Stomach (tissue), 9 donors: ENCODE results near the gene SARS2. TPM values are rescaled to one million over a fixed set of nuclear protein-coding genes. Genes with fewer than 3 reads are reported as not detected.

Experiments
- DNase-seq, 2 donors: peaks; one replicate each; pipeline versions ENCODE4 v3.0.0 to v3.0.0-alpha.2; 2013 to 2019
- H3K27ac ChIP-seq, 5 donors: fragments of 200-600 bp in 4 of 5; sonication (generic) in 4 of 5; one replicate each; pipeline ENCODE4 v1.5.1; 2013 to 2019; ENCODE audit warnings: mild to moderate bottlenecking in 1 of 5, moderate library complexity in 1 of 5
- H3K27me3 ChIP-seq, 3 donors: fragments of 200-600 bp; sonication (generic); one replicate each; pipeline ENCODE4 v1.5.1; 2017 to 2019; ENCODE audit warnings: mixed run types in 1 of 3
- H3K36me3 ChIP-seq, 4 donors: fragments of 200-600 bp; sonication (generic); 1 replicate in 3 of 4; 2 replicates in 1 of 4; pipeline ENCODE4 v1.5.1; 2016 to 2019
- H3K4me1 ChIP-seq, 4 donors: fragments of 200-600 bp; sonication (generic); one replicate each; pipeline ENCODE4 v1.5.1; 2016 to 2019
- H3K4me3 ChIP-seq, 4 donors: fragments of 200-600 bp; sonication (generic) in 3 of 4; one replicate each; pipeline ENCODE4 v1.5.1; 2016 to 2019; ENCODE audit warnings: mild to moderate bottlenecking in 1 of 4
- H3K9me3 ChIP-seq, 4 donors: fragments of 200-600 bp; sonication (generic); one replicate each; pipeline ENCODE4 v1.5.1; 2016 to 2019
- EP300 ChIP-seq: sonication (generic); formaldehyde crosslinking; IDR thresholded peaks from one replicate; pipeline ENCODE4 v1.6.1; 2017; ENCODE audit warnings: antibody characterized with exemption
- POLR2A ChIP-seq, 4 donors: fragments of 450-650 bp; IDR thresholded peaks; one replicate each; pipeline ENCODE4 v1.6.1; 2016; ENCODE audit warnings: antibody characterized with exemption in 4 of 4, control low read depth in 2 of 4, mild to moderate bottlenecking in 1 of 4, moderate library complexity in 1 of 4
- POLR2AphosphoS5 ChIP-seq, 3 donors: sonication (generic); formaldehyde crosslinking; IDR thresholded peaks; one replicate each; pipeline ENCODE4 v1.6.1; 2016; ENCODE audit warnings: antibody characterized with exemption in 3 of 3
- WGBS, 5 donors: extraction: QIAGEN DNeasy Blood & Tissue Kit in 3 of 5; methylation state at CpG; one replicate each; pipeline versions ENCODE4 v1.1.5 to v1.1.7; 2013 to 2018; 5-methylcytosine and 5-hydroxymethylcytosine counted together
- intact Hi-C: fragments of 100-400 bp; cut with DNase I; formaldehyde crosslinking; loops from one replicate; pipeline ENCODE4 v1.15.1; 2023; ENCODE audit warnings: low total_unique reads
- polyA plus RNA-seq, 3 donors: library from polyadenylated mRNA; stranded (reverse); fragments of 200-250 nt; gene quantifications; one replicate each; pipeline ENCODE4 v1.2.3, GENCODE V29; 2013
- total RNA-seq, 5 donors: library from RNA; depleted of rRNA; stranded (reverse); fragments of >200 nt; gene quantifications; one replicate each; pipeline versions ENCODE4 v1.1.0 to v1.2.3, GENCODE V29; 2014 to 2016
- TF ChIP-seq, protein P1 (sequence below), 7 experiments: fragments of 450-650 bp in 4 of 7; fragments of 200-600 bp in 3 of 7; sonication (generic) in 3 of 7; IDR thresholded peaks; one replicate each; pipeline ENCODE4 v1.5.1; 2016 to 2019; ENCODE audit warnings: antibody characterized with exemption in 7 of 7, control low read depth in 2 of 7, mild to moderate bottlenecking in 1 of 7
- donor health status: healthy with polysubstance abuse.
- donor health status: Bipolar disorder and iron deficiency.
- donor health status: healthy.

The SARS2 gene
- total and polyA plus RNA-seq, 8 donors: 4.9 to 59.4 (median 27.7) TPM; not detected in 1

DNA sequence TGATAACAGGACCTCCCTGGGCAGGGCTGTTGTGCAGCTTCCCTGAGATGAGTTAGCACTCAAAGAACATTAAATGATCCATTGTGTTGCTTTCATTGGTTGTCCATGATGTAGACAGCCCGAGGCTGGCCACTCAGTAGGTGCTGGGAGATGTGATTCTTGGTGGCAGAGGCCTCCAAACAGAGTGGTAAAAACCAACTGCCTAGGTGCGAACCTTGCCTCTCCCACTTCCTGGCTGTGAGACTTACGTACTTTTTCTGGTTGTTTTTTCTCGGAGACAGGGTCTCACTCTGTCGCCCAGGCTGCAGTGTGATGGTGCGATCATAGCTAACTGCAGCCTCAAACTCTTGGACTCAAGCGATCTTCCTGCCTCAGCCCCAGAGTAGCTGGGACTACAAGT lies 6.2 kb downstream of the SARS2 start:
- H3K4me3 ChIP-seq: no peak overlapping the region
- H3K27me3 ChIP-seq: no peaks in the 10 kb centered on the region
- DNase-seq: no peak
- H3K36me3 ChIP-seq: peaks cover 18 to 52% (median 44%) of the 10 kb centered on the region in 4 donors
- TF ChIP-seq, protein P1, sequence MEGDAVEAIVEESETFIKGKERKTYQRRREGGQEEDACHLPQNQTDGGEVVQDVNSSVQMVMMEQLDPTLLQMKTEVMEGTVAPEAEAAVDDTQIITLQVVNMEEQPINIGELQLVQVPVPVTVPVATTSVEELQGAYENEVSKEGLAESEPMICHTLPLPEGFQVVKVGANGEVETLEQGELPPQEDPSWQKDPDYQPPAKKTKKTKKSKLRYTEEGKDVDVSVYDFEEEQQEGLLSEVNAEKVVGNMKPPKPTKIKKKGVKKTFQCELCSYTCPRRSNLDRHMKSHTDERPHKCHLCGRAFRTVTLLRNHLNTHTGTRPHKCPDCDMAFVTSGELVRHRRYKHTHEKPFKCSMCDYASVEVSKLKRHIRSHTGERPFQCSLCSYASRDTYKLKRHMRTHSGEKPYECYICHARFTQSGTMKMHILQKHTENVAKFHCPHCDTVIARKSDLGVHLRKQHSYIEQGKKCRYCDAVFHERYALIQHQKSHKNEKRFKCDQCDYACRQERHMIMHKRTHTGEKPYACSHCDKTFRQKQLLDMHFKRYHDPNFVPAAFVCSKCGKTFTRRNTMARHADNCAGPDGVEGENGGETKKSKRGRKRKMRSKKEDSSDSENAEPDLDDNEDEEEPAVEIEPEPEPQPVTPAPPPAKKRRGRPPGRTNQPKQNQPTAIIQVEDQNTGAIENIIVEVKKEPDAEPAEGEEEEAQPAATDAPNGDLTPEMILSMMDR (IDR thresholded peaks at IDR 0.05): no peak
- TF ChIP-seq POLR2AphosphoS5 (IDR thresholded peaks at IDR 0.05) (no peak), EP300 (no peak), POLR2A (IDR thresholded peaks at IDR 0.05) (no peak)
- no peak overlapping the region for H3K27ac ChIP-seq
- no peaks in the 10 kb centered on the region for H3K9me3 ChIP-seq
- peaks cover 3 to 10% (median 5%) of the 10 kb centered on the region in 4 donors for H3K4me1 ChIP-seq
- WGBS, 5 donors: 90 to 97% (median 94%) methylated on average over 7 of the region's 7 CpGs
- intact Hi-C loops: no loop called here

DNA sequence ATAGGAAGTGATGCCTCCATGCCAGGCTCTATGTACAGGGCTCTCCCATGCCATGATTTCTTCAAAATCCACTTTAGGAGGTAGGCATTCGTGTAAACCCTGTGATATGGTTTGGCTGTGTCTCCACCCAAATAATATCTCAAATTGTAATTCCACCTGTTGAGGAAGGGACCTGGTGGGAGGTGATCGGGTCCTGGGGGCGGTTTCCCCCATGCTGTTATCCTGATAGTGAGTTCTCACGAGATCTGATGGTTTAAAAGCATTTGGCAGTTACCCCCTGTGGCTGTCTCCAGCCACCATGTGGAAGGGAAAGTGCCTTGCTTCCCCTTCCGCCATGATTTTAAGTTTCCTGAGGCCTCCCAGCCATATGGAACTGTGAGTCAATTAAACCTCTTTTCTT lies 8.1 kb downstream of the SARS2 start:
- TF ChIP-seq POLR2A (IDR thresholded peaks at IDR 0.05): no peak
- TF ChIP-seq POLR2AphosphoS5 (IDR thresholded peaks at IDR 0.05): no peak
- TF ChIP-seq, protein P1 (IDR thresholded peaks at IDR 0.05): no peak
- TF ChIP-seq EP300: no peak
- Histone ChIP-seq H3K27me3 (no peaks in the 10 kb centered on the region), H3K9me3 (no peaks in the 10 kb centered on the region), H3K4me1 (no peaks in the 10 kb centered on the region), H3K36me3 (peaks cover 18 to 56% (median 44%) of the 10 kb centered on the region in 4 donors), H3K4me3 (no peak overlapping the region), H3K27ac (no peak overlapping the region)
- intact Hi-C loops: no loop called here
- 92 to 96% (median 93%) methylated on average over 5 of the region's 5 CpGs for WGBS, 5 donors
- no peak for DNase-seq

DNA sequence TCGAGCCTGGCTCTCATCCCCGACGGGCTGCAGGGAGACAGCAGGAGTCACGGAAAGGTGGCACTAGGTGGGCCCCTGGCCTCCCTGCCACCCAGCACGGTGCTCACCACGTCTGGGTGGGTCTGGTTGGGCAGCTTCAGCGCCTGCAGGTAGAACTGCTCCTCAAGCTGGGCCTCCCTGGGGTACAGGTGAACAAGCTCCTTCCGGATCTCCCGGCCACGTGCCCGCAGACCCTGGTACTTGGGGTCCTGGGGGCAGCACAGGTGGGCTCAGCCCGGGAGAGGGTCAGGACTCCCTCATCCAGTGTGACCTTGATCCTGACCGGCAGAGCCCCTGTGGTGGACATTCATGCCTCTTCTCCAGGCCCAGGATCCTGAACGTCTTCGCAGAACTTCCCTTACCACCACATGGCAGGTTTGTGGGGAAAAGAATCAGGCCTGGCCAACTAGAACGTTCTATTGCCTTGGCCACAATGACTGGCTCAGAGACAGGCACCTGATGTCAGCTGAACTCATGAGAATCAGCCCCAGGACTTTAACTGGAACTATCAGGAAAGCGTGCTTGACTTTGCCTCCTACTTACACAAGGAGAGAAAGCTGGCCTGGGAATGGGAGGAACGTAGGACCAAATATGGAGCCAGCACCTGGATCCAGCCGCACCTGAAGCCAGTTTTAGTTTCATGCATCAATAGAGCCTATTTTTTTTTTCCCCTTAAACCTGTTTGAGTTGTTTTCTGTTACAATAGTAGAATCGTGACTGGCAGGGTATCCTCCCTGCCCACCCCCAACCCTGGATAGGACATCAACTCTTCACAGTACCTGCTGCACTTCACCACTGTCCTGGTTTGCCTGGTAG lies 8.9 kb downstream of the SARS2 start:
- WGBS, 5 donors: 88 to 95% (median 93%) methylated on average over 6 to 20 of the region's 20 CpGs
- Histone ChIP-seq H3K9me3 (no peaks in the 10 kb centered on the region), H3K4me1 (no peaks in the 10 kb centered on the region), H3K27ac (no peak overlapping the region), H3K36me3 (peaks cover 18 to 56% (median 44%) of the 10 kb centered on the region in 4 donors), H3K27me3 (no peaks in the 10 kb centered on the region), H3K4me3 (no peak overlapping the region)
- TF ChIP-seq, protein P1 (IDR thresholded peaks at IDR 0.05): no peak
- no peak for TF ChIP-seq POLR2AphosphoS5 (IDR thresholded peaks at IDR 0.05)
- no peak for TF ChIP-seq POLR2A (IDR thresholded peaks at IDR 0.05)
- no peak for TF ChIP-seq EP300
- DNase-seq: no peak
- intact Hi-C loops: no loop called here

DNA sequence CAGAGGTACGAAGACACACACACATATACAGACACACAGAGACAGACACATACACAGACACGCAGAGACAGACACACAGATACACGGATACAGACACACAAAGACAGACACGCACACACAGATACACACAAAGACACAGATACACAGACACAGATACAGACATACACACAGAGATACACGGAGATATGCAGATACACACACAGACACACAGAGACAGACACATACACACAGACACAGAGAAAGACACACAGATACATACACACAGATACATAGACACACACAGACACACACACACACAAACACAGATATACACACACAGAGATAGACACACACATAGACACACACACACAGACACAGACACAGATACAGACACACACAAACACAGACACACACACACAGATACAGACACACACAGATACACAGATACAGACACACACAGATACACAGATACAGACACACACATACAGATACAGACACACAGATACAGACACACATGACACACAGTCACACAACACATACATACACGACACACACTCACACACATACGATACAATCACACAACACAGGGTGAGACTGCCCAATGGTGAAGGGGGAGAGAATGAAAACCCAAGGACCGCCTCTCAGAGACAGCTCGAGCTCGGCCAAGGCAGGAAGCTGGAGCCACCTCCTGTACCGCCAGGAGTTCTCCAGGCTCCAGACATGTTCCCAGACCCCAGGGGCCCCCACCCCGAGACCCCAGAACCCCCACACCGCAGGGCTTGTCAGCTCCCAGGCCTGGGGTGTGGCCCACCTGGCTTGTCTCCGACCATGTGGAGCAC lies 9.8 kb downstream of the SARS2 start:
- DNase-seq: no peak
- intact Hi-C loops: no loop called here
- no peaks in the 10 kb centered on the region for H3K9me3 ChIP-seq
- TF ChIP-seq, protein P1 (IDR thresholded peaks at IDR 0.05): no peak
- TF ChIP-seq POLR2A (IDR thresholded peaks at IDR 0.05): no peak
- H3K4me1 ChIP-seq: no peaks in the 10 kb centered on the region
- H3K27ac ChIP-seq: no peak overlapping the region
- H3K36me3 ChIP-seq: peaks cover 18 to 53% (median 43%) of the 10 kb centered on the region in 4 donors
- H3K27me3 ChIP-seq: no peaks in the 10 kb centered on the region
- no peak overlapping the region for H3K4me3 ChIP-seq
- 74 to 85% (median 80%) methylated on average over 8 to 14 of the region's 14 CpGs for WGBS, 5 donors
